NCI-H524 treated with DMSO at 0.1 percent for 48 hours (cell line): Measurements from ENCODE around the gene FOLH1.
"Not testable (repeated sequence)": the region's sequence is repeated elsewhere in the genome, so short reads cannot be mapped to it uniquely, and the experiment has no call there.

Experiments
- DNase-seq: peaks from one replicate; lab custom pipeline; 2025; lab: John Stamatoyannopoulos, UW

FOLH1 gene

DNA sequence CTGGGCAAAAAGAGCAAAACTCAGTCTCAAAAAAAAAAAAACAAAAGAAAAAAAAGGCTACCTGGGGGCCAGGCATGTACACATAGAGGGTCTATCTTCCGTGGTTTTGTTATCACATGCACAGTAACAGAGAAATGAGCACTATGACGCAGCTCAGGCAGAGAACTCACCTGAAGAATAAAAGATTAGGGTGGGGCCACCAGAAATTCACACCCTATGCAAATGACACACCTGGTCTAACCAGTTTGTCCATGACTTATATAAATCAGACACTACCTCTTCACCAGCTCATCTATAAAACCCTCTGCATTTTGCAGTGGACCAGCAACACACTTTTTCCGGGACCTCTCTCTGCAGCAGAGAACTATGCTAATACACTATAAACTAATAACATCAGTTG, 30.5 kb downstream of the FOLH1 start:
- DNase-seq: not testable (repeated sequence)

DNA sequence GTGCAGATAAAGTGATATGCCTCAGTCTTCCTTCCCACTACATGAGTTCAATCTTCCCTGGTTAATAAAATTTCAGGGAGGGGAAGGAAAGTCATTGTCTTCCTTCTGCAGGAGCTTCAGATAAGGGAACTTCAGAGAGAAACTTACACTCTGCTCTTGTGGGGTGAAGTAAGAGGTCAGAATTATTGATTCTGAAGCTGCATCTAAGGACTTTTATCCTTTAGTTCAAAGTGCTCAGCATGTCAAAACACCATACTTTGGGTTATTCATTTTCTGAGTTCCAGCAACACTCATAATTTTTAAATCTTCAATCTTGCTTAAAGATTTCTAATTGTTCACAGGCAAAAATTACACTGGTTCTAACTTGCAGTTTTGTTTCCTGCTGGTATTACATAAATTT, 33.0 kb downstream of the FOLH1 start:
- not testable (repeated sequence) for DNase-seq

DNA sequence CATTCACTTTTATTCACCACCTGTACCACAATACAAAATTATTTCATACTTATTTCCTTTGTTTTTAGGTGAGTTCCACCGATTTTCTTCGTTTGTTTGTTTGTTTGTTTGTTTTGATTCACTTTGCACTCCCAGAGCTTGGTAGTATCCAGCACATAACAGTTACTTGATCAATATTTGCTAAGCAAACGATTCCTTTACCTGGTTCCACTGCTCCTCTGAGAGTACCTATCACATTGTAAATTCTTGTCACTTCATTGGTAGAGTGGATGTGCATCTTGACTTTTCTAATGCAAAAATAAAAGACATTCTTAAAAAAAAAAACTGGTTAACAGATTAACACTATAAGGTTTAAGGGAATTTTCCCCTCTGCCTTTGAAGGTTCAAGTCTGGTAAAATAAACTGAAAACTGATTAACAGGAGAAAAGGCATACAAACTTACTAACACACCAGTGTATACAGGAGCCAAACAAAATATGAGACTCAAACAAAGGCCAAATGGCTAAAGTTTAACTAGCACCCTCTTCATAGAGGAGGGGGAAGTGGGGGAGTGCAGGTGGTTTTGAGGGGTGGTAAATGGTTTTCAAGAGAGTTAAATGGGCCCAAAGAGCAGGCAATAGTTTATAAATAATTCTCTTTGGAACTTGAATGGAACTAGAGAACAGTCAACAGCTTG, 33.6 kb downstream of the FOLH1 start:
- DNase-seq: not testable (repeated sequence)

DNA sequence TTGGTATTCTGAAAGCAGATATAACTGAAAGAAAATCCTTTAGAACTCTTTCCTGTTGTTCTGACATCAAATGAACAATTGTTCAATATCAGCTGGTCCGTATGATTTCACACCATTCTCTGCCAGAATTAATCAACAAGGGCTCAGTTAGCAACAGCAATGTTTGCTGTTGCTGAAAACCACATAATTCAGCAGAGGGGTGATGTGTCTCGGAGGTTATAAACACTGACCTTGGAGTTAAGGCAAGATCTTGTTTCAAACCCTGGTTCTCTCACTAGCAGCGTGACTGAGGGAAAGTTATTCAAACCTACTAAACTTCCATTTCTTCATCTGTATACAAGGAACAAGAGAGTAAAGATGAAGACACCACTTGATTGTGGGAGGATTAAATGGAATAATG, 36.8 kb downstream of the FOLH1 start:
- not testable (repeated sequence) for DNase-seq

DNA sequence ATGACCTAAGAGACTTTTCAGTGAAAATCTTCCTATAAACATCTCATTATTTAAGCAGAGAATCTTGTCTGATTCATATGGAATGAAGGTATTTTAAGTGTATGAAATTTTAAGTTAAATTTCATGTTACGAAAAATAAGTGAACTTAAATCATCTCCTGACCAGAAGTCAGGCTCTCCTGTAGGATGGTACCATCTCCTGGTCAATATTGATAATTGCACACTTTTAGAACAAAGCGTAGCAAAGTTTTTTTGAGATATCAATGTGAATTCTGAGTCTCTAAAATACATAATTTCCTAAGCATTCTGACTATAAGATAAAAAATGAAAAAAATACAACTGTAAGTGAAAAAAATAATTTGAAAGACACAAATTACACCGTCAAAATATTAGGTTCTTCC, 38.8 kb downstream of the FOLH1 start:
- not testable (repeated sequence) for DNase-seq

DNA sequence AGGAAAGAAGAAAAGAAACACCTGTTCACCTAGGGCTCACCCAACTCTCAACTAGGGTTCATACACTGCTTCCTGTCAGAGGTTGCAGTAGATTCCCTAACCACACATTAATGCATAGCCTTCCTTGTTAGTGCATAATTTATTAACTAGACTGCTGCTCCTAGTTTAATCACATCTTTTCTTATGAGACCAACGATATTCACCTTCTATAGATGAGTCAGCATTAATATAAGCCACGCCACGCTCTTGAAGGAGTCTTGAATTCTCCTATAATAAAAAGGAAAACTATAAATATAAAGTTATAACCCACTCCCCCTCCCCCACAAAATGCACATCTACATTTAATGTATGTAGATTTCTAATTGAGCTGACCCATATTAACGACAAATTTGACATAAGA, 39.4 kb downstream of the FOLH1 start:
- DNase-seq: not testable (repeated sequence)

DNA sequence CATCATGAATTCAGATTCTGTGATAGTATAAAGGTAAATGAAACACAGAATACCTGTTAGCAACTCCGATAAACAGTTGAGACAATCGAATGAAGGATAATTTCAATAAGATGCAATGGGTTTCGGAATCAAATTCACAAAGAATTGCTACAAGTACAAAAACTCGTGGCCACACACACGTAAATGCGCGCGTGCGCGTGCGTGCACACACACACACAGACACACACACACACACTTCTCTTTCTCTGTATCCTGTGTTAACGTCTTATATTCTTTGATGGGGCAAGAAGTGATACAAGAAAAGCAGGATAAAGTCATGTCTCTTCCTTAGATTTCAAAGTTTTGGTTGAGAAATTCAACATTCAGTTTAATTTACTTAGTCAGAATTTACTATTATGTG, 57.2 kb downstream of the FOLH1 start:
- no peak for DNase-seq

DNA sequence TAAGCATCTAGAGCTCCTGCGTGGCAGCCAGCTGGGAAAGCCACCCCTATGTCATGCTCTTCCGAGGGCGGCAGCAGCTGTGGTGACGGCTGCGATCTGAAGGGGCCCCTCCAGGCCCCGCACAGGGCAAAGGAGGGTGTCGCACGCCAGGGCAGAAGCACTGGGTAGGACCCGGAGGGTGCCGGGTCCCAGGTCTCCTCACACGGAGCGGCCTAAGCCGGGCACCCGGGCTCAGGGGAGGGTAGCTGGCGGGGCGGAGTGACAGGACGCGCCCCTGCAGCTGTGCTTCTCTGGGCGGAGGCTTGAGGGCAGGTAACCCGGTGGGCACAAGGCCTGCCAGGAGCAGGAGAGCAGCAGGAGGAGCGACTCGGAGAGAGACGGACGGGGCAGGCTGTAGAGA, 106.0 kb downstream of the FOLH1 start:
- not testable (repeated sequence) for DNase-seq
